SJSA1 (cell line): Measurements from ENCODE around the gene FBXO44. TPM values are rescaled to one million over a fixed set of nuclear protein-coding genes. Genes with fewer than 3 reads are reported as not detected.

Experiments used
- DNase-seq, 2 experiments: peaks; one replicate each; pipeline ENCODE4 v3.0.0-alpha.2; 2015 to 2020; ENCODE audit warnings: low spot score in 2 of 2, low read depth in 1 of 2
- H3K27ac ChIP-seq: fragments of 250-450 bp; sonication (Bioruptor Pico); 2 replicates; pipeline ENCODE4 v1.5.1; 2020; ENCODE audit warnings: mild to moderate bottlenecking, moderate library complexity
- H3K27me3 ChIP-seq: fragments of 250-450 bp; sonication (Bioruptor Pico); replicated peaks from 2 replicates; pipeline ENCODE4 v1.5.1; 2020; ENCODE audit warnings: mild to moderate bottlenecking, moderate library complexity
- H3K36me3 ChIP-seq: fragments of 250-450 bp; sonication (Bioruptor Pico); 2 replicates; pipeline ENCODE4 v1.5.1; 2020; ENCODE audit warnings: mild to moderate bottlenecking
- H3K4me1 ChIP-seq: fragments of 250-450 bp; sonication (Bioruptor Pico); replicated peaks from 2 replicates; pipeline ENCODE4 v1.6.1; 2021; ENCODE audit warnings: mild to moderate bottlenecking
- H3K4me3 ChIP-seq: fragments of 250-450 bp; sonication (Bioruptor Pico); 2 replicates; pipeline ENCODE4 v1.5.1; 2020; ENCODE audit warnings: mild to moderate bottlenecking
- H3K9me3 ChIP-seq: fragments of 250-450 bp; sonication (Bioruptor Pico); replicated peaks from 2 replicates; pipeline ENCODE4 v1.5.1; 2020; ENCODE audit warnings: mild to moderate bottlenecking
- total RNA-seq: library from RNA; depleted of rRNA; stranded (reverse); fragments of >200 nt; shearing (Covaris generic); gene quantifications from 2 replicates; pipeline ENCODE4 v1.2.3, GENCODE V29; 2014

Gene FBXO44
- total RNA-seq, 1 experiment from 2014 or later = 3.2 TPM

DNA sequence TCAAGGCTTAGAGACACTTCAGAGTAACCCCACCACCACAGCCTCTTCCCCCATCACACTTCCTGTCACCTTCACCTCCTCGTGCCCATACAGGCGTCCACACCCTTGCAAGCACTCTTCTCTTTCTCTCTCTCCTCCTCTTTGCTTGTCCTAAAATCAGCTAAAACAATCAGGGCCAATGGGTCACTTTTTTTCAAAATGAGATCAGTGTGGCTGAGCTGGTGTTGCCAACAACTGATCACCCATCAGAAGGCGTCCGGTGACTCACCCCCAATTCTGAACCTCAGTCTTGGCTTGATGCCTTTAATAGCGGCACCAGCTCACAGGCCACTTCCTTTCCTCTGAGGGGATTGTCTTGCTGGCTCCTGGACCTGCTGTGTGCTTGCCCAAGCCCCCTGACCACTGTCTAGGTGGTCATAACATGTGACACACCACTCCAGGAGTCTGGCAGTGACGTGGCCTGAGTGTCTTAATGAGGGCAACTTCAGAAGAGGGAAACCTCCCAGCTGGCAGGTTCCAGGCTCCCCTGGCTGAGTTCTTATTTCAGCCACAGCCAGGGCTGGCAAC lies 38.4 kb downstream of the FBXO44 start:
- no peak overlapping the region for H3K27ac ChIP-seq
- no peak overlapping the region for H3K4me3 ChIP-seq
- no peaks in the 10 kb centered on the region for H3K9me3 ChIP-seq
- peaks cover 5% of the 10 kb centered on the region for H3K4me1 ChIP-seq
- DNase-seq = peak in 1 of 2 experiments; percentile 33
- H3K36me3 ChIP-seq = no peaks in the 10 kb centered on the region
- peaks cover 59% of the 10 kb centered on the region for H3K27me3 ChIP-seq

DNA sequence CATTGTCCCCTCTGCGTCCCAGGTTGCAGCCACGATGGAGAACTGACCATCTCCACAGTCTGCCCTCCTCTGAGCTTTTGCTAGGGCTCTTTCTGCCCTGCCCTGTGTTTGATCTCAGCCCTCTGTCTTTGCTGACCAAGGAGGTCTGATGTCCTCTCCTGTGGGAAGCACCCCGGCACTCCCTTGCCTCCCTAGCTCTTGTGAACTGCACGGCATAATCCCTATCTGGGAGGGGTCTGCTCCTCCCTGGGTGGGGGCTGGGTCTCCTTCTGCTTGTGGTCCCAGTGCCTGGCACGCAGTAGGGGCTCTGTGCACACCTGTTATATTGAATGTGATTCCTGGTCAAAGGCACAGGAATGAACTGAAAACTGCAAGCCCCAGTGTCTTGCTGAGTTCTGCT lies 39.2 kb downstream of the FBXO44 start:
- Histone ChIP-seq H3K27ac (no peak overlapping the region), H3K27me3 (peaks cover 64% of the 10 kb centered on the region), H3K4me3 (no peak overlapping the region), H3K36me3 (no peaks in the 10 kb centered on the region), H3K4me1 (peaks cover 5% of the 10 kb centered on the region), H3K9me3 (no peaks in the 10 kb centered on the region)
- DNase-seq = no peak

DNA sequence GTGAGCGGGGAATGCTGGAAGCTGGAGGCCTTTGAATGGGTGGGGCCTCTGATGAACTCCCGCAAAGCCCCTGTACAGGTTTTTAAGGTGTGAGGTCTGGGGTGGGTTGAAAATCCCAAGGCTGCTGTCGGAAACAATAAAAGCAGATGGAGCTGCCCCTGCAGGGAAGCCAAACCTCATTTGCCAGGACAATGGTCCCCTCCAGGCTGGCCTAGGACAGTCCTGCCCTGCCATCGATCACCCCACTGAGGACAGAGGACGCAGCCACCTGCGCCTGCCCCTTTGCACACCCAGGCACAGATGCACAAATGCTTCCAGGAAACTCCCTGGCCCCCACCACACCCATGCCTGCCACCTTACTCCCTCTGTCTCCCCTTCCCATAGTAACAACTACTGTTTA lies 41.2 kb downstream of the FBXO44 start:
- Histone ChIP-seq H3K36me3 (no peaks in the 10 kb centered on the region), H3K9me3 (no peaks in the 10 kb centered on the region), H3K4me3 (no peak overlapping the region), H3K27me3 (peaks cover 48% of the 10 kb centered on the region), H3K4me1 (peaks cover 5% of the 10 kb centered on the region), H3K27ac (no peak overlapping the region)
- no peak for DNase-seq

DNA sequence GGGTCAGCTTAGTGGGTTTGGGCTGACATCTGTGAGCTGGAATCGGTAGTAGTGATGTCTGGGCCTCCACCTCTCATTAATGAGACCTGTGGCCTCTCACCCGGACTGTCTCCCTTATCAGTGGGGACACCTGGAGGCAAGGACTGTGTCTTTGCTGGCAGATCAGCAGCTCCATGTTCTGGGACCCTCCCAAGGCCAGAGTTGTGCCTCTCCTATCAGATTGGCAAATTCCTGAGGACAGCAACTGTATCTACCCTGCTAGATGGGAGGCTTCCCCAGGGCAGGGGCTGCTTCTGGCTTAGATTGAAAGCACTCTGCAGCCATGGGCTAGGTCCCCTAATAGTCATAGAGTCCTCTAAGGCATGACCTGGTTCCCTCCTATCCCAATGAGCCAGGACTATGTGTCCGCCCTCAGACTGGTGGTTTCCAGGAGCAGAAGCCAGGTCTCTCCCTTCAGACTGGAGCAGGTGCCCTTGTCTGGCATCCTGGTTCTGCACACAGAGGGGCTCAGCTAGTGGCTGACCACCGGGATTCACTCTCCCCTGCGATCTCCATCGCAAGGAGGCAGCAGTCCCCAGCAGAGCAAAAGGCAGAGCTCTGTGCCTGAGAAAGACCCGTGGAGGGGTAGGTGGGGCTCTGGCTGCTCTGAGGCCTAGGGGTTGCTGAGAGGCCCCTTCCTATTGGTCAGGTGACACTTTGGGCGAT lies 42.7 kb downstream of the FBXO44 start:
- Histone ChIP-seq H3K36me3 (no peaks in the 10 kb centered on the region), H3K27ac (no peak overlapping the region), H3K4me1 (peaks cover 5% of the 10 kb centered on the region), H3K4me3 (no peak overlapping the region), H3K27me3 (peaks cover 36% of the 10 kb centered on the region), H3K9me3 (no peaks in the 10 kb centered on the region; the same call in 1 of the 2 replicates)
- DNase-seq = no peak

DNA sequence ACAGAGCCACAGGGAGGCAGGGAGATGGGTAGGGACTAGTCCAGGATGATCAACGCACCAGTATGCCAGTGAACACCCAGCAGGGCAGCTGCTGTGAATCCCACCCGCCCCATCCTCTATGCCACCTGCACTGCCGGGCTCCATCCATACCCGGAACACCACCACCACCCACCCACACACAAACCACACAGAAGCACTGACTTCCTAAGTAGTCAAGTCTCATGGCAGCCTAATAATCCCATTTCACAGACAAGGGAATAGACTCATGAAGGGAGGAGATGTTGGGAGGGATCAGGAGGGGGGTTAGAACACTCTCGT lies 43.2 kb downstream of the FBXO44 start:
- no peak overlapping the region for H3K27ac ChIP-seq
- H3K4me1 ChIP-seq = peaks cover 5% of the 10 kb centered on the region
- no peak overlapping the region for H3K4me3 ChIP-seq
- no peaks in the 10 kb centered on the region for H3K36me3 ChIP-seq
- no peak for DNase-seq
- peaks cover 32% of the 10 kb centered on the region for H3K27me3 ChIP-seq
- no peaks in the 10 kb centered on the region; the same call in 1 of the 2 replicates for H3K9me3 ChIP-seq

DNA sequence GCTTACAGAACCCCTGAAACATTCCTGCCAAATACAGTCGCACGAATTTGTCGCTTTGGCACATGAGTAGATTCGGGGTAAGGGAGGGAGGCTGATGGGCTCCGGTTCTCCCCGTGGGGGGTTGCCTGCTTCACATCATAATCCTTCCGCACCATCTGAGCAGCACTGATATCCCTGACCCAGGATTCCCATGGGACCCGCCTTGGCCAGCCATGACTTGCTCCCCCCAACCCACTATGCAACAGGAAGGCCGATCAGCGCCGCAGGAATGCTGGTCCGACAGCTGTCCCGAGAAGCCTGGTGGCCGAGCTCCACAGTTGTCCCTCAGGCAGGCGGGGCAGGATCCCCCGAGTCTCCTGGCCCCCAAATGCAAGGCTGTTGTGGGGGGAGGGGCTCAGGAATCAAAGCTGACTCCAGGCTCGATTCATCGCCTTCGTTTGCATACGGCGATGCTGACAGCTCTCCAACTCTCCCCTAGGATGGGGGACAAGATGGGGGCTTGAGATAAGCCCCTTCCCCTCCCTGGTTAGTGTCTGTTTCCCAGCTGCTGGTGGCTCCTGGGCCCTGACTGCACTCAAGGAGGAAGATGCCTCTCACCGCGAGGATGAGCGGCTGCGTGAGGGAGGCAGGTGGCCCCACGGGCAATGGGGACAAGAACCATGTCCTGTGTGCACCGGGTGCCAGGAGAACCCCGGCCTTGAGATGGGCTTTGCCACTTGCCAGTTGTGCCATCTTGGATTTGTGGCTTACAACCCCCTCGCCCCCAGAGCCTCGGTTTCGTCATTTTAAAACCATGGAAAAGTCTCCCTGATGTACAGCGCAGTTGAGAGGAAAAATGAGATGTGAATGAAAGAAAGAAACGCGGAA lies 46.2 kb downstream of the FBXO44 start:
- Histone ChIP-seq H3K4me3 (no peak overlapping the region), H3K36me3 (no peaks in the 10 kb centered on the region), H3K27me3 (peaks cover 30% of the 10 kb centered on the region), H3K27ac (no peak overlapping the region), H3K4me1 (no peaks in the 10 kb centered on the region), H3K9me3 (no peaks in the 10 kb centered on the region; the same call in 1 of the 2 replicates)
- DNase-seq = no peak

DNA sequence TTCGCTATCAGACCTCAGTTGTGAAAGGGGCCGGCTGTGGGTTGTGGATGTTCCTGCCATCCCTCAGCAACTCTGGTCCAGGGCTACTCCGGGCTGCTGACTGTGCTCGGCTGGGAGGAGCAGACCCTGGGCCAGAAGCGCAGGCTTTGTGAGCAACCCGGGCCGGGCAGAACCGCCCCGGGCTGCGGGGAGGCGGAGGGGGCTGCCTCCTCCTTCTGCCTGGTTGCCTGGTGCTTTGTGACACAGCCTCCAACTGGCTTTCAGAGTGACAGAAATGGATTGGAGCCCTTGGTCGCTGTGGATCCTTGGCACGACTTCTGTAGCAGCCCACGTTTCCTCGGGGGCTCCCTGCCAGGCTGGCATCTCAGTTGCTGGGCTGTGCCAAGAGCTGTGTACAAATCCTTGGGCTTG lies 46.9 kb downstream of the FBXO44 start:
- Histone ChIP-seq H3K27me3 (peaks cover 30% of the 10 kb centered on the region), H3K27ac (no peak overlapping the region), H3K9me3 (no peaks in the 10 kb centered on the region; the same call in 1 of the 2 replicates), H3K4me3 (no peak overlapping the region), H3K4me1 (no peaks in the 10 kb centered on the region), H3K36me3 (no peaks in the 10 kb centered on the region)
- DNase-seq = no peak

DNA sequence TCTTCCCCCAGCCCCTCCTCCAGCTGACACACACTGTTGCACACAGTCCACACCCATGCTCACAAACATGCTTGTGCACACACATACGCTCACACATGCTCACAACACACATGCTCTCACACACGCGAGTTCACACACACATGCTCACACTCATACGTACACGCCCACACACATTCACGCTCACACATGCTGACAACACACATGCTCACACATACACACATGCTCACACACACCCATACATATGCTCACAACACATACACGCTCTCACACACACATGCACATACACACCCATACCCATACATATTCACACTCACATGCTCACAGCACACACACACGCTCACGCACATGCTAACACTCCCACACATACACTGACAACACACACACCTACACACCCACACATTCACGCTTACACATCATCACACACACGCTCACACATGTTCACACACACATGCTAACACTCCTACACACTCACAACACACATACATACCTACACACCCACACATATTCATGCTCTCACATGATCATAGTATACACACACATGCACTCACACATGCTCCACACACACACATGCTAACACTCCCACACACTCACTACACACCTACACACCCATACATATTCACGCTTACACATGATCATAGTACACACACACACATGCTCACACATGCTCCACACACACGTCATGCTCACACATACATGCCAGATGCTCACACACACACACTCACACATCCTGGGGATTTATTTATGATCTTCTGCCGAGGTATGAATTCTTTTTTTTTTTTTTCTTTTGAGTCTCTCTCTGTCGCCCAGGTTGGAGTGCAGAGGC lies 47.5 kb downstream of the FBXO44 start:
- no peaks in the 10 kb centered on the region for H3K36me3 ChIP-seq
- peaks cover 28% of the 10 kb centered on the region for H3K27me3 ChIP-seq
- H3K27ac ChIP-seq = no peak overlapping the region
- no peaks in the 10 kb centered on the region for H3K4me1 ChIP-seq
- H3K9me3 ChIP-seq = no peaks in the 10 kb centered on the region; the same call in 1 of the 2 replicates
- no peak overlapping the region for H3K4me3 ChIP-seq
- no peak for DNase-seq

DNA sequence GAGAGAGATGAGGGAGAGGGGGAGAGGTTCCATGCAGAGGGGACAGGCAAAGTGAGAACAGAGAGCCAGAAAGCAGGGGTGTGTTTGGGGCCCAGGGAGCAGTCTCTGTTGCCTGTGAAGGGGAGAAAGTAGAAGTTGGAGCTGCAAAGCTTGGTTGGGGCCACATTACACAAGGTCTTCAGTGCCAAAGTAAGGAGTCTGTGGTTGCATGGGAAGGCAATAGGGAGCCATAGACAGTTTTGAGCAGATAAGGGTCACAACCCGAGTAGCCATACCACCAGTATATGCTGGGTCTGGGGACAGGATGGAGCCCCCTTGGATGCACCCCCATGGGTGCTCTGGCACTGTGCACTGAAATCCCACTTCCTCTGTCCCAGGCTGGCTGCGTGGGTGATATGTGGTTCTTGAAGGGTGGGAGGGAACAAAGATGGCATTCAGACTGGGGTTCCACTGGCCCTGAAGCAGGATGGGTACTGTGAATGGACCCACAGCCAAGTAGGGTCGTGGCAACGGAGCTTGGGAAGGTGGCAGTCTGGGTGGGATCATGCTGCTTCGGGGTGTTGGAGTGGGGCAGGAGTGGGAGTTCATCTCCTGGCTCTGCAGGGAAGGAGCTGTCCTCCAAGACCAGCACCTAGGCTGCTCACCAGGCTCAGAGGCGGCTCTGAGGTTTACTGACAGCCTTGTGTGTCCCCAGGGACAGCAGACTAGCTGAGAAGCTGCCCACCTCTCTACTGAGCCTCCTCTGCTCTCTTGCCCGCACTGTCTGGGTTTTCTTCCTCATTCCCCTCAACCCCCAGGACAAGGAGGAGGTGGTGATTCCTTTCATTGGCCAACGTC lies 48.9 kb downstream of the FBXO44 start:
- no peaks in the 10 kb centered on the region for H3K36me3 ChIP-seq
- no peak overlapping the region for H3K4me3 ChIP-seq
- no peak for DNase-seq
- no peaks in the 10 kb centered on the region for H3K4me1 ChIP-seq
- no peaks in the 10 kb centered on the region; the same call in 1 of the 2 replicates for H3K9me3 ChIP-seq
- peaks cover 25% of the 10 kb centered on the region for H3K27me3 ChIP-seq
- no peak overlapping the region for H3K27ac ChIP-seq

DNA sequence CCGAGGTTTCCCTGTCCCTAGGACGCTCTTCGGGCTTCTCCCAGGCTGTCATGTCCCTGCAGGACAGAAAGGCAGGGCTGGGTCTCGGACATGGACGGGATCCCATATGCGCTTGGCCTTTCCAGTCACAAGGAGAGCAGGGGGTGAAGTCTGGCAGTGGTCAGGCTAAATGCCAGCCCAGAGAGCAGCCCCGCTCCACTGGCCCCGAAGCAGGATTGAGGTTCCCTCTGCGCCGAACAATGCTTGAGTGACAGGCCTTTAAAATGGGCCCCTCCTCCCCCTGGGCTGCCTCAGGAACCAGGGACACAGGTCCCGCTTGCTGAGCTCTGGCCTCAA lies 49.5 kb downstream of the FBXO44 start:
- Histone ChIP-seq H3K4me1 (no peaks in the 10 kb centered on the region), H3K27ac (no peak overlapping the region), H3K4me3 (no peak overlapping the region), H3K36me3 (no peaks in the 10 kb centered on the region), H3K27me3 (peaks cover 22% of the 10 kb centered on the region), H3K9me3 (no peaks in the 10 kb centered on the region; the same call in 1 of the 2 replicates)
- no peak for DNase-seq

DNA sequence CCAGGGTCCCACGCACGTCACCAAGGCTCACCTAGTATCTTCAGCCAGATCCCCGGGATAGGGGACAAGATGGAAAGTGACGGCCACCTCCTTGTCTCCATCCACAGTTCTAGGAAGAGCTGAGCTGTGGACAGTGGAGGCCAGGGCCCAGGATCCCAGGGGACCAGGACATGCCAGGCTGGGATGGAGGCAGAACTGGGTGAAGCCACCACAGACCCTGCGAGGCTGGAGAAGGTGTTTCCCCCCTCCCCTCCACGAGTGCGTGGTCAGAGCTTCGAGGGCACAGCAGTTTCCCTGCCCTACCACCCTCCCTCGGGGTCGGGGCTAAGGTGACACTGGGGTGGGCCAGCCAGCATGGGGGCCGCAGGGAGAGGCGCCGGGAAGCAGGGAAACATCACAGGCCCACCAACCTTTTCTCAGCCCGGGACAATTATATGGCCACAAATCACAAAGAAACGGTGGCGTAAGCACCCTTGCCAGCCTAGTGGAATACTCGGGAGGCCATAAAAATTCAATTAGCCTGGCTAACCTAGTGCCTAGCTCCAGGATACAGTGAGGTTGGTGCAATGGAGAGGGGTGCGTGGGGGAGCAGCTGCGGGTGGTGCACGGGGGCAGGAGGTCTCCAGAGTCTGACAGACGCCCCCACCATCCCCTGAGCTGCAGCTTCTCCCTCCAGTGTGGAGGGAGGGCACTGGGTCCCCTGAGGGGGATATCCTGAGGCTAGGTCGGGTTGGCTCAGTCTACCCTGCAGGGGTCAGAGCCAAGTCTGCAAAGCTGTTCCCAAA lies 50.2 kb downstream of the FBXO44 start:
- Histone ChIP-seq H3K4me3 (no peak overlapping the region), H3K4me1 (no peaks in the 10 kb centered on the region), H3K9me3 (no peaks in the 10 kb centered on the region; the same call in 1 of the 2 replicates), H3K36me3 (no peaks in the 10 kb centered on the region), H3K27me3 (peaks cover 22% of the 10 kb centered on the region), H3K27ac (no peak overlapping the region)
- DNase-seq = no peak

DNA sequence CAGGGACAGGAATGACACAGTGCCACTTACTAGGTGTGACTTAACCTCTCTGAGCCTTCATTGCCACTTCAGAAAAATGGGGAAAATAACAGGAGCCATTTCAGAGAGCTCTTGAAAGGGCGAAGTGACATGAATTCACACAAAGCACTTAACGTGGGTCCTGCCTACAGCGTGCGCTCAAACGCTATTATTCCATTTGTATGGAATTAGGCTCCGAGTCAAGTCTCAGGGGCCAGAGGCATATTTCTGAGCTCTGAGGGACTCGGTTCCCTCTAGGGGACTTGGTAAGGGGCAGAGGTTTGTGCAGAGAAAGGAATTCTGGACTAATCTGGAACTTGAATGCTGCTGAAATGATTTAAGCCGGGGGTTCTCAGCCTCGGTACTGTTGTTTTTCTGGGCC lies 50.9 kb downstream of the FBXO44 start:
- Histone ChIP-seq H3K9me3 (no peaks in the 10 kb centered on the region; the same call in 1 of the 2 replicates), H3K36me3 (no peaks in the 10 kb centered on the region), H3K27me3 (peaks cover 22% of the 10 kb centered on the region), H3K4me3 (no peak overlapping the region), H3K27ac (no peak overlapping the region), H3K4me1 (no peaks in the 10 kb centered on the region)
- DNase-seq = no peak
